ENCODE data around the gene MYH9.
"Not testable (repeated sequence)": the region's sequence is repeated elsewhere in the genome, so short reads cannot be mapped to it uniquely, and the experiment has no call there.

The MYH9 gene

GRCh38 chr22:36261675-36262074 lies 126.1 kb downstream of the MYH9 start:
- peaks cover 29% of the 10 kb centered on the region for H3F3A ChIP-seq (ENCODE audit: insufficient read depth, low read length)
- H3K79me2 ChIP-seq (ENCODE audit: low read length): peaks cover 18% of the 10 kb centered on the region
- not testable (repeated sequence) for H3K27me3 ChIP-seq (replicated peaks; ENCODE audit: insufficient read depth, low read length); H3K27ac ChIP-seq (ENCODE audit: low read length); H2AFZ ChIP-seq (ENCODE audit: low read length); H3K36me3 ChIP-seq (replicated peaks; ENCODE audit: insufficient read depth, low read length); H3K4me2 ChIP-seq (ENCODE audit: low read depth, low read length); H3K4me3 ChIP-seq (ENCODE audit: low read length); DNase-seq; H3K9ac ChIP-seq (ENCODE audit: low read length); H3K9me2 ChIP-seq (replicated peaks; ENCODE audit: insufficient read depth, low read length); H4K20me1 ChIP-seq (ENCODE audit: insufficient read depth, low read length); H3K9me3 ChIP-seq (replicated peaks; ENCODE audit: insufficient read depth, low read length)
- peaks cover 30% of the 10 kb centered on the region for H3K4me1 ChIP-seq (ENCODE audit: low read length)
- TF ChIP-seq, protein P1, sequence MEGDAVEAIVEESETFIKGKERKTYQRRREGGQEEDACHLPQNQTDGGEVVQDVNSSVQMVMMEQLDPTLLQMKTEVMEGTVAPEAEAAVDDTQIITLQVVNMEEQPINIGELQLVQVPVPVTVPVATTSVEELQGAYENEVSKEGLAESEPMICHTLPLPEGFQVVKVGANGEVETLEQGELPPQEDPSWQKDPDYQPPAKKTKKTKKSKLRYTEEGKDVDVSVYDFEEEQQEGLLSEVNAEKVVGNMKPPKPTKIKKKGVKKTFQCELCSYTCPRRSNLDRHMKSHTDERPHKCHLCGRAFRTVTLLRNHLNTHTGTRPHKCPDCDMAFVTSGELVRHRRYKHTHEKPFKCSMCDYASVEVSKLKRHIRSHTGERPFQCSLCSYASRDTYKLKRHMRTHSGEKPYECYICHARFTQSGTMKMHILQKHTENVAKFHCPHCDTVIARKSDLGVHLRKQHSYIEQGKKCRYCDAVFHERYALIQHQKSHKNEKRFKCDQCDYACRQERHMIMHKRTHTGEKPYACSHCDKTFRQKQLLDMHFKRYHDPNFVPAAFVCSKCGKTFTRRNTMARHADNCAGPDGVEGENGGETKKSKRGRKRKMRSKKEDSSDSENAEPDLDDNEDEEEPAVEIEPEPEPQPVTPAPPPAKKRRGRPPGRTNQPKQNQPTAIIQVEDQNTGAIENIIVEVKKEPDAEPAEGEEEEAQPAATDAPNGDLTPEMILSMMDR (IDR thresholded peaks at IDR 0.05; ENCODE audit: low read length): peak; percentile 14; the same call in 1 of the 2 replicates

DNA sequence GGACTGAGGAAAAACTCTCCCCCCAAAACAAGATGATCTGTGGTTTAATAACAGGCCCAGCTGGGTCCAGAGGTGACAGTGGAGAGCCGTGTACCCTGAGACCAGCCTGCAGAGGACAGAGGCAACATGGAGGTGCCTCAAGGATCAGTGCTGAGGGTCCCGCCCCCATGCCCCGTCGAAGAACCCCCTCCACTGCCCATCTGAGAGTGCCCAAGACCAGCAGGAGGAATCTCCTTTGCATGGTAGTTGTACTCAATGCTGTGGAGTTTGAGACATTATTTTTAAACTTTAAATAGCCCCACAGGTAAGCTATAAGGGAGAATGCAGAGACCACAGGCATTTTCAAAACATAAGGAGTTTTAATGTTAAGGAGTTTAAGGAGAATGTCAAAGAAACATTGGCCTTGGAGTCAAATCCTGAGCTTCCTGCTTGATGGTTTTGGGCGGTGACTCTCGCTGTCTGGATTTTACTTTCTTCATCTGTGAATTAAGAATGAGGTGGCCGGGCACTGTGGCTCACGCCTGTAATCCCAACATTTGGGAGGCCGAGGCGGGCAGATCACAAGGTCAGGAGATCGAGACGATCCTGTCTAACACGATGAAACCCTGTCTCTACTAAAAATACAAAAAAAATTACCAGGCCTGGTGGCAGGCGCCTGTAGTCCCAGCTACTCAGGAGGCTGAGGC lies 128.0 kb downstream of the MYH9 start:
- peaks cover 32% of the 10 kb centered on the region for H3K79me2 ChIP-seq (ENCODE audit: low read length)
- DNase-seq: no peak
- H3K36me3 ChIP-seq (replicated peaks; ENCODE audit: insufficient read depth, low read length): no peaks in the 10 kb centered on the region
- 0 out of 2 replicates have a peak overlapping the region, but pooled peaks have one; percentile 20 for H2AFZ ChIP-seq (ENCODE audit: low read length)
- H4K20me1 ChIP-seq (ENCODE audit: insufficient read depth, low read length): no peaks in the 10 kb centered on the region
- H3K27me3 ChIP-seq (replicated peaks; ENCODE audit: insufficient read depth, low read length): no peaks in the 10 kb centered on the region
- TF ChIP-seq, protein P1 (IDR thresholded peaks at IDR 0.05; ENCODE audit: low read length): no peak
- TF ChIP-seq EZH2phosphoT487 (IDR thresholded peaks at IDR 0.05; ENCODE audit: low read length) (no peak), EZH2 (optimal IDR thresholded peaks at IDR 0.05; ENCODE audit: low read depth, low read length) (no peak)
- peak overlapping the region; percentile 80 for H3K4me2 ChIP-seq (ENCODE audit: low read depth, low read length)
- H3K9me3 ChIP-seq (replicated peaks; ENCODE audit: insufficient read depth, low read length): no peaks in the 10 kb centered on the region
- peaks cover 32% of the 10 kb centered on the region for H3K4me1 ChIP-seq (ENCODE audit: low read length)
- peak overlapping the region; percentile 67 for H3K9ac ChIP-seq (ENCODE audit: low read length)
- peaks cover 29% of the 10 kb centered on the region for H3F3A ChIP-seq (ENCODE audit: insufficient read depth, low read length)
- no peaks in the 10 kb centered on the region for H3K9me2 ChIP-seq (replicated peaks; ENCODE audit: insufficient read depth, low read length)
- peak overlapping the region; percentile 33 for H3K4me3 ChIP-seq (ENCODE audit: low read length)
- H3K27ac ChIP-seq (ENCODE audit: low read length): peak overlapping the region; percentile 93

GRCh38 chr22:36258701-36259614 lies 128.8 kb downstream of the MYH9 start:
- H3F3A ChIP-seq (ENCODE audit: insufficient read depth, low read length): peaks cover 29% of the 10 kb centered on the region
- peak overlapping the region; percentile 67 for H3K9ac ChIP-seq (ENCODE audit: low read length)
- peak overlapping the region; percentile 33 for H3K4me3 ChIP-seq (ENCODE audit: low read length)
- no peaks in the 10 kb centered on the region for H3K27me3 ChIP-seq (replicated peaks; ENCODE audit: insufficient read depth, low read length)
- H3K4me1 ChIP-seq (ENCODE audit: low read length): peaks cover 35% of the 10 kb centered on the region
- H3K27ac ChIP-seq (ENCODE audit: low read length): peak overlapping the region; percentile 93
- no peaks in the 10 kb centered on the region for H3K36me3 ChIP-seq (replicated peaks; ENCODE audit: insufficient read depth, low read length)
- peak overlapping the region; percentile 80 for H3K4me2 ChIP-seq (ENCODE audit: low read depth, low read length)
- DNase-seq: peak; percentile 94
- H4K20me1 ChIP-seq (ENCODE audit: insufficient read depth, low read length): no peaks in the 10 kb centered on the region
- peak overlapping the region; percentile 20 for H2AFZ ChIP-seq (ENCODE audit: low read length)
- H3K79me2 ChIP-seq (ENCODE audit: low read length): peaks cover 40% of the 10 kb centered on the region
- no peaks in the 10 kb centered on the region for H3K9me2 ChIP-seq (replicated peaks; ENCODE audit: insufficient read depth, low read length)
- H3K9me3 ChIP-seq (replicated peaks; ENCODE audit: insufficient read depth, low read length): no peaks in the 10 kb centered on the region
- TF ChIP-seq EZH2 (optimal IDR thresholded peaks at IDR 0.05; ENCODE audit: low read depth, low read length): no peak
- TF ChIP-seq, protein P1 (IDR thresholded peaks at IDR 0.05; ENCODE audit: low read length): no peak
- no peak for TF ChIP-seq EZH2phosphoT487 (IDR thresholded peaks at IDR 0.05; ENCODE audit: low read length)
